Measurements from ENCODE around the gene TMEM9B.
A peak's percentile ranks its signal among the peaks of the same experiment; 100 is the strongest.

TMEM9B gene

DNA sequence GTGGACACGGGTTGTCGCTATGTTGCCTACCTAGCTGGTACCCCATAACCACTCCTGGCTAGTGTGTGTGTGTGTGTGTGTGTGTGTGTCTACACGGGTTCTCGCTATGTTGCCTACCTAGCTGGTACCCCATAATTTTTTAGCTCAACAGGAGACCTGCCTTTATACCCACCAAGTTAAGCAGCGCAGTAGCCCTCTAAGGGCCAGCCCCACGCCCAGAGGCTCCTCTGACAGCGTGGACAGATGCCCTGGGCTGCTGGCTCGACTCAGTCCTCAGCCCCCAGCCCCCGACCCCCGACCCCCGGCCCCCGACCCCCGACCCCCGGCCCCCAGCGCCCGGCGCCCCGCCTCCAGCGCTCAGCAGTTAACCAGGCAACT is 53.6 kb downstream of the TMEM9B start:
- H3K9me3 Mint-ChIP-seq, result no peaks in the 10 kb centered on the region
- TF ChIP-seq, protein P1, sequence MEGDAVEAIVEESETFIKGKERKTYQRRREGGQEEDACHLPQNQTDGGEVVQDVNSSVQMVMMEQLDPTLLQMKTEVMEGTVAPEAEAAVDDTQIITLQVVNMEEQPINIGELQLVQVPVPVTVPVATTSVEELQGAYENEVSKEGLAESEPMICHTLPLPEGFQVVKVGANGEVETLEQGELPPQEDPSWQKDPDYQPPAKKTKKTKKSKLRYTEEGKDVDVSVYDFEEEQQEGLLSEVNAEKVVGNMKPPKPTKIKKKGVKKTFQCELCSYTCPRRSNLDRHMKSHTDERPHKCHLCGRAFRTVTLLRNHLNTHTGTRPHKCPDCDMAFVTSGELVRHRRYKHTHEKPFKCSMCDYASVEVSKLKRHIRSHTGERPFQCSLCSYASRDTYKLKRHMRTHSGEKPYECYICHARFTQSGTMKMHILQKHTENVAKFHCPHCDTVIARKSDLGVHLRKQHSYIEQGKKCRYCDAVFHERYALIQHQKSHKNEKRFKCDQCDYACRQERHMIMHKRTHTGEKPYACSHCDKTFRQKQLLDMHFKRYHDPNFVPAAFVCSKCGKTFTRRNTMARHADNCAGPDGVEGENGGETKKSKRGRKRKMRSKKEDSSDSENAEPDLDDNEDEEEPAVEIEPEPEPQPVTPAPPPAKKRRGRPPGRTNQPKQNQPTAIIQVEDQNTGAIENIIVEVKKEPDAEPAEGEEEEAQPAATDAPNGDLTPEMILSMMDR (IDR thresholded peaks at IDR 0.05; ENCODE audit: unreplicated experiment in 3 of 3), result no peak
- H3K4me3 Mint-ChIP-seq, result peak overlapping the region; percentile 95 to 98 (median 95)
- H3K27ac Mint-ChIP-seq, result peak overlapping the region; percentile 61 to 99 (median 92)
- peaks cover 10% of the 10 kb centered on the region for H3K36me3 Mint-ChIP-seq (ENCODE audit: low read depth)
- no peaks in the 10 kb centered on the region for H3K27me3 Mint-ChIP-seq (ENCODE audit: low read depth)
- peaks cover 48% of the 10 kb centered on the region for H3K4me1 Mint-ChIP-seq

- Mint-ChIP-seq H3K4me3 (peak overlapping the region in 2 of 3 experiments; percentile 50 to 58), H3K27me3 (ENCODE audit: low read depth) (no peaks in the 10 kb centered on the region), H3K9me3 (peaks cover 3% of the 10 kb centered on the region), H3K36me3 (ENCODE audit: low read depth) (no peaks in the 10 kb centered on the region), H3K4me1 (peaks cover 28% of the 10 kb centered on the region), H3K27ac (no peak overlapping the region)
- TF ChIP-seq, protein P1 (IDR thresholded peaks at IDR 0.05; ENCODE audit: unreplicated experiment in 3 of 3), result no peak
Observed at GRCh38 chr11:8908099-8908498, 56.1 kb downstream of the TMEM9B start.

DNA sequence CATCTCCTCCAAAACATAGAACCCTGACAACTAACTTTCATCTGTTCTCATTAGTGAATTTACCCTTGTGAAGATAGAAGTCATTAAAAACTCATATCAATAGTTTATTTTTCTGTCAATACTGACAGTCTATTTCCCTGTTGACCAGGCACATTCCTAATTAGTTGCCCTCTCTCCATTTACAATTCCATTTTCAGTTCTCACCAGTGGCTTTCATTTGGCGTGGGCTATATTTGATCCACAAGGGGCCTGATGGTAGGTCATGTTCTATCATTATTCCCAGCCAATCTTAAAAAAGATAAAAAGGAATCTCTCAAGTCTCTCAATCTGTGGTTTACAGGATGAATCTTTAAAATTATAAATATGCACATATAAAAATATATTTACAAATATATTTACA is 57.1 kb downstream of the TMEM9B start:
- Mint-ChIP-seq H3K27me3 (ENCODE audit: low read depth) (no peaks in the 10 kb centered on the region), H3K9me3 (peaks cover 6% of the 10 kb centered on the region), H3K4me3 (no peak overlapping the region), H3K36me3 (ENCODE audit: low read depth) (no peaks in the 10 kb centered on the region), H3K4me1 (peaks cover 24% of the 10 kb centered on the region), H3K27ac (no peak overlapping the region)
- TF ChIP-seq, protein P1 (IDR thresholded peaks at IDR 0.05; ENCODE audit: unreplicated experiment in 3 of 3), result no peak

DNA sequence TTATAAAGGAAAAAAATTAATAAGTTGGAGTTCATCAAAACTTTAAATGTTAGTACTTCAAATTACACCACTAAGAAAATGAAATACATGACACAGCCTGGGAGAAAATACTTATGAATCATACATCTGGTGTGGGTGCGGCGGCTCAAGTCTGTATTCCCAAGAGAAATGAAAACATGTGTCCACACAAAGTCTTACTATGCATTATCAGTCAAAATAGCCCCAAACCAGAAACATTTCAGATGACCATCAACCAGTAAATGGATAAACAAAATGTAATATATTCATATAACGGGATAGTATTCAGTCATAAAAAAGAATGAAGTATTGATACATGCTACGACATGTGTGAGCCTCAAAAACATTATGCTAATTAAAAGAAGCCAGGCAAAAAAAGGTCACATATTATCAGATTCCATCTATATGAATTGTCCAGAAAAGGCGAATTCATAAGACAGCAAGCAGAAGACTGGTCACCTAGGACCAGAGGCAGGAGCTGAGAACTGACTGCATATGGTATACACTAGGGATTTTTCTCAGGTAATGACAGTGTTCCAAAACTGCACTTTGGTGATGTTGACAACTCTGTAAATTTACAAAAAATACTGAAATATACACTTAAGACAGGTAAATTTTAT is 58.6 kb downstream of the TMEM9B start:
- TF ChIP-seq, protein P1 (IDR thresholded peaks at IDR 0.05; ENCODE audit: unreplicated experiment in 3 of 3), result no peak
- Mint-ChIP-seq H3K36me3 (ENCODE audit: low read depth) (peaks cover 5% of the 10 kb centered on the region), H3K4me1 (peaks cover 23% of the 10 kb centered on the region), H3K4me3 (no peak overlapping the region), H3K27ac (no peak overlapping the region), H3K9me3 (peaks cover 12% of the 10 kb centered on the region), H3K27me3 (ENCODE audit: low read depth) (no peaks in the 10 kb centered on the region)

GRCh38 chr11:8899119-8899753 is 65.0 kb downstream of the TMEM9B start:
- no peak overlapping the region for H3K4me3 Mint-ChIP-seq
- no peaks in the 10 kb centered on the region for H3K4me1 Mint-ChIP-seq
- no peaks in the 10 kb centered on the region for H3K27me3 Mint-ChIP-seq (ENCODE audit: low read depth)
- peaks cover 14% of the 10 kb centered on the region for H3K36me3 Mint-ChIP-seq (ENCODE audit: low read depth)
- no peak overlapping the region for H3K27ac Mint-ChIP-seq
- H3K9me3 Mint-ChIP-seq, result peaks cover 38% of the 10 kb centered on the region
- TF ChIP-seq, protein P1 (IDR thresholded peaks at IDR 0.05; ENCODE audit: unreplicated experiment in 3 of 3), result no peak

Measured in nephron (organoid).